Natural killer cell (primary cell): ENCODE results near the gene P3H4. TPM values are rescaled to one million over a fixed set of nuclear protein-coding genes. Genes with fewer than 3 reads are reported as not detected.

ENCODE experiments used
- ATAC-seq, 3 donors: fragments of 150-1000 bp in 2 of 3; fragments of 200-7000 bp in 1 of 3; cut with Tn5 transposase; 1 replicate in 1 of 3; 2 replicates in 2 of 3; pipeline ENCODE4 v1.10.0; 2021; ENCODE audit warnings: mild to moderate bottlenecking in 2 of 3, moderate library complexity in 2 of 3
- DNase-seq, 2 donors: peaks; one replicate each; pipeline versions ENCODE4 v3.0.0 to v3.0.0-alpha.2; 2013 to 2021; ENCODE audit warnings: mixed read lengths in 1 of 2
- H3K27ac ChIP-seq: one replicate; pipeline ENCODE4 v1.5.1; 2013; ENCODE audit warnings: mild to moderate bottlenecking, low read length
- H3K27me3 ChIP-seq: one replicate; pipeline ENCODE4 v1.6.1; 2013; ENCODE audit warnings: low read length; ENCODE audit not compliant: control insufficient read depth, insufficient read depth
- H3K36me3 ChIP-seq: one replicate; pipeline ENCODE4 v1.6.1; 2013; ENCODE audit warnings: low read length; ENCODE audit not compliant: control insufficient read depth, insufficient read depth
- H3K4me1 ChIP-seq: one replicate; pipeline ENCODE4 v1.6.1; 2013; ENCODE audit warnings: low read length; ENCODE audit not compliant: control insufficient read depth, insufficient read depth
- H3K4me3 ChIP-seq: one replicate; pipeline ENCODE4 v1.5.1; 2013; ENCODE audit warnings: low read length
- H3K9me3 ChIP-seq: one replicate; pipeline ENCODE4 v1.6.1; 2013; ENCODE audit warnings: low read length; ENCODE audit not compliant: control insufficient read depth, insufficient read depth
- H3K27ac Mint-ChIP-seq, 2 donors: one replicate each; pipeline ENCODE4 v1.8.0; 2022; ENCODE audit warnings: mild to moderate bottlenecking in 2 of 2, mixed read lengths in 2 of 2, moderate library complexity in 1 of 2
- H3K27me3 Mint-ChIP-seq, 2 donors: one replicate each; pipeline ENCODE4 v1.8.0; 2022; ENCODE audit warnings: low read depth in 2 of 2, mixed read lengths in 2 of 2
- H3K36me3 Mint-ChIP-seq: one replicate; pipeline ENCODE4 v1.8.0; 2022; ENCODE audit warnings: mixed read lengths
- H3K4me1 Mint-ChIP-seq, 2 donors: one replicate each; pipeline ENCODE4 v1.8.0; 2022; ENCODE audit warnings: mixed read lengths in 2 of 2
- H3K4me3 Mint-ChIP-seq: one replicate; pipeline ENCODE4 v1.8.0; 2022; ENCODE audit warnings: mild to moderate bottlenecking, moderate library complexity, mixed read lengths
- H3K9me3 Mint-ChIP-seq, 2 donors: one replicate each; pipeline ENCODE4 v1.8.0; 2022; ENCODE audit warnings: mixed read lengths in 2 of 2
- CTCF ChIP-seq: fragments of 200-600 bp; IDR thresholded peaks from one replicate; pipeline ENCODE4 v1.8.0; 2022; ENCODE audit warnings: antibody characterized with exemption
- whole genome bisulfite sequencing: methylation state at CpG from one replicate; pipeline ENCODE4 v1.1.7; 2013; ENCODE audit warnings: missing lambda C conversion rate; ENCODE audit not compliant: insufficient coverage; 5-methylcytosine and 5-hydroxymethylcytosine counted together
- intact Hi-C: fragments of 100-400 bp; cut with micrococcal nuclease; formaldehyde crosslinking; loops from one replicate; pipeline ENCODE4 v1.14.2; 2022
- total RNA-seq, 4 donors: library from RNA; stranded (reverse); fragments of 120-200 nt in 1 of 4; gene quantifications; one replicate each; pipeline versions ENCODE4 v1.2.3 to v1.2.4, GENCODE V29; 2013 to 2022

P3H4 gene
- total RNA-seq, 3 donors from 2014 or later (not counting 1 experiment from before 2014, with no cell fraction given): 6.9 to 8.9 (median 7.5) TPM

- DNase-seq (no peak), ATAC-seq (no peak)
- no peaks in the 10 kb centered on the region for H3K4me1 ChIP-seq
- Mint-ChIP-seq H3K4me3 (no peak overlapping the region), H3K27ac (no peak overlapping the region), H3K36me3 (no peaks in the 10 kb centered on the region), H3K4me1 (no peaks in the 10 kb centered on the region), H3K9me3 (no peaks in the 10 kb centered on the region), H3K27me3 (no peaks in the 10 kb centered on the region)
- H3K36me3 ChIP-seq: no peaks in the 10 kb centered on the region
- WGBS: 87% methylated on average over 9 of the region's 9 CpGs
- H3K9me3 ChIP-seq: no peaks in the 10 kb centered on the region
- H3K4me3 ChIP-seq: no peak overlapping the region
- intact Hi-C loops: no loop called here
- no peak for TF ChIP-seq CTCF
- H3K27ac ChIP-seq: no peak overlapping the region
- H3K27me3 ChIP-seq: no peaks in the 10 kb centered on the region
Observed at GRCh38 chr17:41758601-41759000, 53.1 kb downstream of the P3H4 start.

- DNase-seq: no peak
- TF ChIP-seq CTCF: no peak
Observed at GRCh38 chr17:41754066-41754465, 57.7 kb downstream of the P3H4 start.

More at GRCh38 chr17:41754066-41754465, 57.7 kb downstream of the P3H4 start:
- no peaks in the 10 kb centered on the region for H3K9me3 Mint-ChIP-seq
- no peak overlapping the region for H3K27ac Mint-ChIP-seq
- Histone ChIP-seq H3K27ac (no peak overlapping the region), H3K4me1 (no peaks in the 10 kb centered on the region), H3K9me3 (no peaks in the 10 kb centered on the region), H3K4me3 (no peak overlapping the region), H3K27me3 (no peaks in the 10 kb centered on the region), H3K36me3 (no peaks in the 10 kb centered on the region)
- no peaks in the 10 kb centered on the region for H3K27me3 Mint-ChIP-seq
- H3K4me3 Mint-ChIP-seq: no peak overlapping the region
- no peak for ATAC-seq
- intact Hi-C loops: no loop called here
- no peaks in the 10 kb centered on the region for H3K4me1 Mint-ChIP-seq
- WGBS: 92% methylated on average over 12 of the region's 12 CpGs
- H3K36me3 Mint-ChIP-seq: no peaks in the 10 kb centered on the region

Other genes starting within 250 kb of the P3H4 start
- gene KRT9, start 239.9 kb downstream of the P3H4 start, total RNA-seq: not detected
- gene KRT14, start 225.1 kb downstream of the P3H4 start, total RNA-seq: not detected
- not detected for gene KRT16, start 199.2 kb downstream of the P3H4 start, total RNA-seq
- not detected for gene KRT17, start 187.4 kb downstream of the P3H4 start, total RNA-seq
- gene EIF1, start 123.1 kb downstream of the P3H4 start, total RNA-seq: 1,000 to 10,000 TPM; 2,034 to 2,368 (median 2,279) TPM
- gene GAST, start 99.6 kb downstream of the P3H4 start, total RNA-seq: not detected
- not detected for gene HAP1, start 77.3 kb downstream of the P3H4 start, total RNA-seq
- gene JUP, start 25.2 kb downstream of the P3H4 start, total RNA-seq: 10 to 100 TPM in 1 of 3 donors, 1 to 10 TPM in 2; 1.8 to 12.1 (median 2.0) TPM
- 1 to 10 TPM; 5.6 to 8.8 (median 6.0) TPM for gene FKBP10, start 1.1 kb upstream of the P3H4 start, total RNA-seq
- 1 to 10 TPM; 9.1 to 10.0 (median 9.8) TPM for gene NT5C3B, start 24.3 kb upstream of the P3H4 start, total RNA-seq
- not detected for gene KLHL10, start 25.9 kb upstream of the P3H4 start, total RNA-seq
- 10 to 100 TPM; 19.4 to 29.0 (median 28.2) TPM for gene KLHL11, start 53.5 kb upstream of the P3H4 start, total RNA-seq
- gene ACLY, start 107.0 kb upstream of the P3H4 start, total RNA-seq: 100 to 1,000 TPM in 2 of 3 donors, 10 to 100 TPM in 1; 86.5 to 106 (median 106) TPM
- 1 to 10 TPM in 1 of 3 donors, under 1 TPM in 2; 0.70 to 2.9 (median 0.95) TPM for gene ODAD4, start 118.7 kb upstream of the P3H4 start, total RNA-seq
- gene CNP, start 154.8 kb upstream of the P3H4 start, total RNA-seq: 10 to 100 TPM; 32.4 to 44.8 (median 38.2) TPM
- 100 to 1,000 TPM; 123 to 159 (median 149) TPM for gene DNAJC7, start 205.5 kb upstream of the P3H4 start, total RNA-seq
- gene NKIRAS2, start 208.1 kb upstream of the P3H4 start, total RNA-seq: 10 to 100 TPM; 17.5 to 20.9 (median 19.3) TPM
- gene C17orf113, start 238.7 kb upstream of the P3H4 start, total RNA-seq: under 1 TPM; 0.25 to 0.28 (median 0.26) TPM